ENCODE data around the gene BMAL2.

GRCh38 chr12:27309293-27309994, 23.2 kb upstream of the BMAL2 start:
- TF ChIP-seq, protein P1, sequence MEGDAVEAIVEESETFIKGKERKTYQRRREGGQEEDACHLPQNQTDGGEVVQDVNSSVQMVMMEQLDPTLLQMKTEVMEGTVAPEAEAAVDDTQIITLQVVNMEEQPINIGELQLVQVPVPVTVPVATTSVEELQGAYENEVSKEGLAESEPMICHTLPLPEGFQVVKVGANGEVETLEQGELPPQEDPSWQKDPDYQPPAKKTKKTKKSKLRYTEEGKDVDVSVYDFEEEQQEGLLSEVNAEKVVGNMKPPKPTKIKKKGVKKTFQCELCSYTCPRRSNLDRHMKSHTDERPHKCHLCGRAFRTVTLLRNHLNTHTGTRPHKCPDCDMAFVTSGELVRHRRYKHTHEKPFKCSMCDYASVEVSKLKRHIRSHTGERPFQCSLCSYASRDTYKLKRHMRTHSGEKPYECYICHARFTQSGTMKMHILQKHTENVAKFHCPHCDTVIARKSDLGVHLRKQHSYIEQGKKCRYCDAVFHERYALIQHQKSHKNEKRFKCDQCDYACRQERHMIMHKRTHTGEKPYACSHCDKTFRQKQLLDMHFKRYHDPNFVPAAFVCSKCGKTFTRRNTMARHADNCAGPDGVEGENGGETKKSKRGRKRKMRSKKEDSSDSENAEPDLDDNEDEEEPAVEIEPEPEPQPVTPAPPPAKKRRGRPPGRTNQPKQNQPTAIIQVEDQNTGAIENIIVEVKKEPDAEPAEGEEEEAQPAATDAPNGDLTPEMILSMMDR (IDR thresholded peaks at IDR 0.05): no peak
- TF ChIP-seq TCF7L2 (IDR thresholded peaks at IDR 0.05; ENCODE audit: low read depth, low read length): no peak
- TF ChIP-seq, protein P2, sequence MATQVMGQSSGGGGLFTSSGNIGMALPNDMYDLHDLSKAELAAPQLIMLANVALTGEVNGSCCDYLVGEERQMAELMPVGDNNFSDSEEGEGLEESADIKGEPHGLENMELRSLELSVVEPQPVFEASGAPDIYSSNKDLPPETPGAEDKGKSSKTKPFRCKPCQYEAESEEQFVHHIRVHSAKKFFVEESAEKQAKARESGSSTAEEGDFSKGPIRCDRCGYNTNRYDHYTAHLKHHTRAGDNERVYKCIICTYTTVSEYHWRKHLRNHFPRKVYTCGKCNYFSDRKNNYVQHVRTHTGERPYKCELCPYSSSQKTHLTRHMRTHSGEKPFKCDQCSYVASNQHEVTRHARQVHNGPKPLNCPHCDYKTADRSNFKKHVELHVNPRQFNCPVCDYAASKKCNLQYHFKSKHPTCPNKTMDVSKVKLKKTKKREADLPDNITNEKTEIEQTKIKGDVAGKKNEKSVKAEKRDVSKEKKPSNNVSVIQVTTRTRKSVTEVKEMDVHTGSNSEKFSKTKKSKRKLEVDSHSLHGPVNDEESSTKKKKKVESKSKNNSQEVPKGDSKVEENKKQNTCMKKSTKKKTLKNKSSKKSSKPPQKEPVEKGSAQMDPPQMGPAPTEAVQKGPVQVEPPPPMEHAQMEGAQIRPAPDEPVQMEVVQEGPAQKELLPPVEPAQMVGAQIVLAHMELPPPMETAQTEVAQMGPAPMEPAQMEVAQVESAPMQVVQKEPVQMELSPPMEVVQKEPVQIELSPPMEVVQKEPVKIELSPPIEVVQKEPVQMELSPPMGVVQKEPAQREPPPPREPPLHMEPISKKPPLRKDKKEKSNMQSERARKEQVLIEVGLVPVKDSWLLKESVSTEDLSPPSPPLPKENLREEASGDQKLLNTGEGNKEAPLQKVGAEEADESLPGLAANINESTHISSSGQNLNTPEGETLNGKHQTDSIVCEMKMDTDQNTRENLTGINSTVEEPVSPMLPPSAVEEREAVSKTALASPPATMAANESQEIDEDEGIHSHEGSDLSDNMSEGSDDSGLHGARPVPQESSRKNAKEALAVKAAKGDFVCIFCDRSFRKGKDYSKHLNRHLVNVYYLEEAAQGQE (IDR thresholded peaks at IDR 0.05; ENCODE audit: insufficient read depth in 1 of 2, low read depth in 2 of 2, low read length in 1 of 2): no peak
- no peak for TF ChIP-seq POLR2AphosphoS5 (IDR thresholded peaks at IDR 0.05; ENCODE audit: low read depth, low read length)
- no peak for TF ChIP-seq SIN3A (IDR thresholded peaks at IDR 0.05; ENCODE audit: borderline replicate concordance, insufficient read depth, low read depth, low read length)
